Endothelial cell of umbilical vein (primary cell): Measurements from ENCODE around the gene KIF2C. TPM values are rescaled to one million over a fixed set of nuclear protein-coding genes. Genes with fewer than 3 reads are reported as not detected.

Source experiments
- BruUV-seq: library from RNA; stranded (reverse); fragments of 400-500 nt; replicated peaks from 2 replicates; lab custom pipeline; 2021; lab: Mats Ljungman, UMichigan
- CTCF ChIA-PET: fragments of 300-600, 350-600 bp; sonication (Branson Sonifier 250); formaldehyde crosslinking; loops from one replicate; lab custom pipeline; 2021; ENCODE audit warnings: antibody characterized with exemption, inconsistent platforms; lab: Charles Lee
- POLR2A ChIA-PET: fragments of 300-600, 350-600 bp; sonication (Branson Sonifier 250); formaldehyde crosslinking; loops from one replicate; lab custom pipeline; 2021; ENCODE audit warnings: antibody characterized with exemption, inconsistent platforms; lab: Charles Lee
- DNase-seq: peaks from one replicate; pipeline ENCODE4 v3.0.0-alpha.2; 2011; ENCODE audit warnings: low read depth, low spot score
- FAIRE-seq: peaks from 2 replicates; lab custom pipeline; 2011; peaks lifted over from hg19 to GRCh38; lab: Jason Lieb, UNC
- H2AFZ ChIP-seq: 2 replicates; pipeline ENCODE4 v1.6.0; 2012; ENCODE audit warnings: low read depth, low read length, control low read depth, inconsistent platforms
- H3K27ac ChIP-seq: 2 replicates; pipeline ENCODE4 v1.5.1; 2011; ENCODE audit warnings: low read depth, mild to moderate bottlenecking, control low read depth, low read length, moderate library complexity; ENCODE audit not compliant: insufficient read depth
- H3K27me3 ChIP-seq, 2 experiments: 2 replicates each; pipeline versions ENCODE4 v1.6.0 to v1.6.1; 2011; ENCODE audit warnings: low read length in 2 of 2, mixed read lengths in 1 of 2; ENCODE audit not compliant: control insufficient read depth in 2 of 2, insufficient read depth in 2 of 2
- H3K36me3 ChIP-seq, 2 experiments: 2 replicates in 1 of 2; 3 replicates in 1 of 2; pipeline ENCODE4 v1.5.1; 2011; ENCODE audit warnings: low read length in 2 of 2, mild to moderate bottlenecking in 1 of 2, moderate library complexity in 1 of 2; ENCODE audit not compliant: control insufficient read depth in 2 of 2, insufficient read depth in 2 of 2; ENCODE audit errors: extremely low read depth in 1 of 2
- H3K4me1 ChIP-seq: 3 replicates; pipeline ENCODE4 v1.5.1; 2011; ENCODE audit warnings: mild to moderate bottlenecking, low read length; ENCODE audit not compliant: control insufficient read depth, insufficient read depth; ENCODE audit errors: extremely low read depth
- H3K4me2 ChIP-seq: 2 replicates; pipeline ENCODE4 v1.6.1; 2011; ENCODE audit warnings: low read length, control low read depth, mixed read lengths; ENCODE audit not compliant: insufficient read depth
- H3K4me3 ChIP-seq, 3 experiments: fragments of 200-600 bp in 1 of 3; sonication (generic), shearing (Covaris generic) in 1 of 3; replicated peaks in 1 of 3; 2 replicates each; pipeline ENCODE4 v1.5.1; 2011 to 2016; ENCODE audit warnings: control low read depth in 3 of 3, low read length in 3 of 3, mild to moderate bottlenecking in 2 of 3, inconsistent platforms in 1 of 3, low read depth in 1 of 3, moderate library complexity in 1 of 3; ENCODE audit not compliant: insufficient read depth in 1 of 3
- H3K79me2 ChIP-seq: 2 replicates; pipeline ENCODE4 v1.6.0; 2012; ENCODE audit warnings: low read length, inconsistent platforms; ENCODE audit not compliant: control insufficient read depth, insufficient read depth
- H3K9ac ChIP-seq: replicated peaks from 2 replicates; pipeline ENCODE3; 2011; ENCODE audit warnings: low read length, control low read depth; ENCODE audit not compliant: insufficient read depth; ENCODE audit errors: extremely low read depth
- H3K9me1 ChIP-seq: replicated peaks from 3 replicates; pipeline ENCODE4 v1.6.0; 2011; ENCODE audit warnings: mild to moderate bottlenecking, low read length; ENCODE audit not compliant: control insufficient read depth, insufficient read depth; ENCODE audit errors: extremely low read depth
- H3K9me3 ChIP-seq: replicated peaks from 2 replicates; pipeline ENCODE4 v1.5.1; 2012; ENCODE audit warnings: low read length, inconsistent platforms; ENCODE audit not compliant: control insufficient read depth, insufficient read depth
- H4K20me1 ChIP-seq: replicated peaks from 2 replicates; pipeline ENCODE3; 2011; ENCODE audit warnings: mild to moderate bottlenecking, low read length; ENCODE audit not compliant: control insufficient read depth, insufficient read depth; ENCODE audit errors: extremely low read depth
- CTCF ChIP-seq, 2 donors: IDR thresholded peaks; 1 replicate in 1 of 2; 2 replicates in 1 of 2; pipeline ENCODE4 v1.5.1; 2011; ENCODE audit warnings: low read length in 2 of 2, mild to moderate bottlenecking in 2 of 2, moderate library complexity in 2 of 2, control low read depth in 1 of 2, inconsistent platforms in 1 of 2, low read depth in 1 of 2; ENCODE audit not compliant: insufficient read depth in 1 of 2; ENCODE audit errors: extremely low read depth in 1 of 2
- EZH2 ChIP-seq: IDR thresholded peaks from 2 replicates; pipeline ENCODE4 v1.6.1; 2012; ENCODE audit warnings: borderline replicate concordance, low read depth, mild to moderate bottlenecking, moderate library complexity, low read length, inconsistent platforms; ENCODE audit not compliant: severe bottlenecking
- FOS ChIP-seq: IDR thresholded peaks from 2 replicates; pipeline ENCODE4 v1.6.1; 2011; ENCODE audit warnings: mild to moderate bottlenecking, low read length, moderate library complexity, borderline replicate concordance; ENCODE audit not compliant: insufficient read depth
- GATA2 ChIP-seq: IDR thresholded peaks from 2 replicates; pipeline ENCODE4 v1.7.0; 2011; ENCODE audit warnings: low read depth, mild to moderate bottlenecking, moderate library complexity, mixed read lengths, low read length; ENCODE audit not compliant: insufficient read length, insufficient read depth
- JUN ChIP-seq: IDR thresholded peaks from 2 replicates; pipeline ENCODE4 v1.6.1; 2011; ENCODE audit warnings: borderline replicate concordance, low read depth; ENCODE audit not compliant: insufficient read length, insufficient read depth
- MAX ChIP-seq: IDR thresholded peaks from 2 replicates; pipeline ENCODE4 v1.6.1; 2011; ENCODE audit not compliant: insufficient read depth, insufficient read length
- MYC ChIP-seq: IDR thresholded peaks from one replicate; pipeline ENCODE4 v1.6.1; 2011; ENCODE audit warnings: mild to moderate bottlenecking, low read depth, low read length
- POLR2A ChIP-seq: IDR thresholded peaks from 2 replicates; pipeline ENCODE4 v1.6.1; 2012; ENCODE audit warnings: low read depth, mild to moderate bottlenecking, control low read depth, low read length
- POLR2AphosphoS5 ChIP-seq: IDR thresholded peaks from 2 replicates; pipeline ENCODE4 v1.6.1; 2012; ENCODE audit warnings: low read depth, mild to moderate bottlenecking, control low read depth, low read length, moderate library complexity; ENCODE audit not compliant: insufficient read depth
- dilution Hi-C: fragments of 300-500 bp; cut with MboI; formaldehyde crosslinking; loops from one replicate; pipeline ENCODE4 v1.15.0; 2019; ENCODE audit warnings: low sequenced_read_pairs; ENCODE audit not compliant: extremely low pct_ligation_motif_present
- intact Hi-C: fragments of 100-400 bp; cut with micrococcal nuclease; formaldehyde crosslinking; loops from one replicate; pipeline ENCODE4 v1.10.0; 2022
- polyA plus RNA-seq, 4 experiments: library from polyadenylated mRNA; depleted of rRNA in 3 of 4; stranded (reverse) in 3 of 4; unstranded in 1 of 4; fragments of >200 nt; gene quantifications; 2 replicates each; pipeline versions ENCODE4 v1.2.1 to v1.2.3, GENCODE V29; 2011 to 2012; ENCODE audit warnings: missing spikeins in 1 of 4
- total RNA-seq: library from RNA; stranded (reverse); gene quantifications from 2 replicates; pipeline ENCODE4 v1.2.3, GENCODE V29; 2021

KIF2C gene
- total and polyA plus RNA-seq, 2 donors (not counting 3 experiments of a cell fraction or from before 2014, with no cell fraction given) = 27.1 to 53.7 TPM

DNA sequence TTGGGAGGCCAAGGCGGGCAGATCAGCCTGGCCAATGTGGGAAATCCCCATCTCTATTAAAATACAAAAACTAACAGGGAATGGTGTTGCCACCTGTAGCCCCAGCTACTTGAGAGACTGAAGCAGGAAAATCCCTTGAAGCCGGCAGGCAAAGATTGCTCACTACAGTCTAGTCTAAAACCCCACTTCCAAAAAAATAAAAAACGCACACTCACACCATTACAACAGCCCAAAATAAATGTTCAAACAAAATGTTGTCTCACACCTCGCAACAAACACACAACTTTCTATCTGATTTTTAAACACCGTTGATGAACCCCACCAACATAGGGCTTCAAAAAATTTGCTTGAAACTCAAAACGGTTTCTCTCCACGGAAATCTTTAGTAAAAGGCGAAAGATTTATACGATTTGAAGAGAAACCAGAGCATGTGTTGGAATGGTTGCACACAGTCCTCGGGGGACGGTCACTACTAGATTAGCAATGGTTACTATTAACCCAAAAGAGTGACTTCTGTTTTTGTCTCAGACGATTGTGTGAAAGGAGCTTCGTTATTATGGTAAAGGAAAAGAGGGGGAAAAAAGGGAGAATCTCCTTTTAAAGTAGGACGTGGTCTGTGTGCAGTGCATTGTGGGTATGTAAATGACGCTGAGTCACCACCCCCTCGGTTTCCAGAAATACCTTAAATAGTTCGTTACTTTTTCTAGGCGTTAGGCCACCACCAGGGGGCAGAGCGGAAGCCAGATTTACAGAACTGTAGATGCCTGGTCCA is 8.7 kb upstream of the KIF2C start, which contains the start of gene RNU5D-1:
Gene RNU5D-1, minus strand, starts transcription at position 430 of the 772 bp plus-strand sequence.
- no peak within 1 kb of the TSS for H3K4me3 ChIP-seq
- H3K4me2 ChIP-seq = peak within 1 kb of the TSS; percentile 8
- intact Hi-C loops (loop anchor here (1.0 to 5.0 kb wide), 6 partner anchors 8 to 573 kb away; partner anchors contain the start of genes DYNLT4, HECTD3, KIF2C and RPS8), dilution Hi-C loops (no loop called here)
- no peaks in the 10 kb centered on the region for H3K9me1 ChIP-seq
- TF ChIP-seq GATA2 (peak; percentile 22), POLR2AphosphoS5 (peak; percentile 100), FOS (peak; percentile 92), MYC (no peak), MAX (no peak), CTCF (IDR thresholded peaks at IDR 0.05; ENCODE audit: extremely low read depth in 1 of 2, insufficient read depth in 1 of 2, low read depth in 1 of 2, low read length in 2 of 2) (peak; percentile 77 to 84), EZH2 (no peak), JUN (peak; percentile 78), POLR2A (peak; percentile 100)
- H3K9me3 ChIP-seq = no peaks in the 10 kb centered on the region
- peak within 1 kb of the TSS; percentile 68 for H3K9ac ChIP-seq
- FAIRE-seq (peak; percentile 92), DNase-seq (peak; percentile 97)
- H3K36me3 ChIP-seq = no peaks in the 10 kb centered on the region
- peak within 1 kb of the TSS; percentile 21 for H2AFZ ChIP-seq
- H3K79me2 ChIP-seq = no peaks in the 10 kb centered on the region
- H4K20me1 ChIP-seq = no peaks in the 10 kb centered on the region
- ChIA-PET POLR2A (interaction anchor here (0.6 to 1.7 kb wide), 13 partner anchors 8 to 763 kb away, joined by 3 to 18 read pairs (median 4); partner anchors contain the start of genes BTBD19, KIF2C, MUTYH and PLK3), CTCF (interaction anchor here (0.6 to 4.2 kb wide), 19 partner anchors 9 to 573 kb away, joined by 3 to 21 read pairs (median 4); partner anchors contain the start of genes BTBD19, KIF2C, PLK3 and RPS8)
- H3K27ac ChIP-seq = peak within 1 kb of the TSS; percentile 89
- TSS peak; percentile 99 for BruUV-seq
- H3K27me3 ChIP-seq = no peaks in the 10 kb centered on the region
- H3K4me1 ChIP-seq = peaks cover 2% of the 10 kb centered on the region
